Thyroid gland (tissue), 4 donors: ENCODE data around the gene ADCYAP1. TPM values are rescaled to one million over a fixed set of nuclear protein-coding genes. Genes with fewer than 3 reads are reported as not detected.

Experiments
- DNase-seq, 2 donors: peaks; one replicate each; pipeline ENCODE4 v3.0.0-alpha.2; 2019
- H3K27ac ChIP-seq, 3 donors: fragments of 200-600 bp; sonication (generic); 1 replicate in 2 of 3; 2 replicates in 1 of 3; pipeline ENCODE4 v1.5.1; 2016 to 2019; ENCODE audit warnings: mild to moderate bottlenecking in 1 of 3, moderate library complexity in 1 of 3
- H3K27me3 ChIP-seq: fragments of 200-600 bp; sonication (generic); one replicate; pipeline ENCODE4 v1.5.1; 2019
- H3K36me3 ChIP-seq, 2 donors: fragments of 200-600 bp; sonication (generic); one replicate each; pipeline ENCODE4 v1.5.1; 2016 to 2019
- H3K4me1 ChIP-seq, 2 donors: fragments of 200-600 bp; sonication (generic); one replicate each; pipeline ENCODE4 v1.5.1; 2017 to 2019
- H3K4me3 ChIP-seq, 3 donors: fragments of 200-600 bp; sonication (generic); replicated peaks in 1 of 3; 1 replicate in 2 of 3; 2 replicates in 1 of 3; pipeline ENCODE4 v1.5.1; 2016; ENCODE audit warnings: mild to moderate bottlenecking in 1 of 3
- H3K9me3 ChIP-seq: fragments of 200-600 bp; sonication (generic); one replicate; pipeline ENCODE4 v1.5.1; 2017
- POLR2A ChIP-seq, 2 donors: fragments of 450-650 bp; IDR thresholded peaks; one replicate each; pipeline ENCODE4 v1.6.1; 2017; ENCODE audit warnings: antibody characterized with exemption in 2 of 2, mild to moderate bottlenecking in 2 of 2, moderate library complexity in 1 of 2
- WGBS, 2 donors: methylation state at CpG; one replicate each; pipeline ENCODE4 v1.1.5; 2017; 5-methylcytosine and 5-hydroxymethylcytosine counted together
- intact Hi-C: fragments of 100-400 bp; cut with DNase I; formaldehyde crosslinking; loops from one replicate; pipeline ENCODE4 v1.15.1; 2023
- total RNA-seq, 4 donors: library from RNA; depleted of rRNA; stranded (reverse); fragments of >200 nt; gene quantifications; one replicate each; pipeline ENCODE4 v1.2.3, GENCODE V29; 2016
- TF ChIP-seq, protein P1 (sequence below), 6 experiments: fragments of 200-600 bp in 3 of 6; fragments of 450-650 bp in 3 of 6; sonication (generic) in 3 of 6; IDR thresholded peaks; one replicate each; pipeline ENCODE4 v1.5.1; 2016 to 2019; ENCODE audit warnings: antibody characterized with exemption in 6 of 6, mild to moderate bottlenecking in 2 of 6, inconsistent platforms in 1 of 6, moderate library complexity in 1 of 6

Gene ADCYAP1
- total RNA-seq, 4 donors from 2014 or later: 0.13 to 0.75 (median 0.20) TPM; not detected in 1

DNA sequence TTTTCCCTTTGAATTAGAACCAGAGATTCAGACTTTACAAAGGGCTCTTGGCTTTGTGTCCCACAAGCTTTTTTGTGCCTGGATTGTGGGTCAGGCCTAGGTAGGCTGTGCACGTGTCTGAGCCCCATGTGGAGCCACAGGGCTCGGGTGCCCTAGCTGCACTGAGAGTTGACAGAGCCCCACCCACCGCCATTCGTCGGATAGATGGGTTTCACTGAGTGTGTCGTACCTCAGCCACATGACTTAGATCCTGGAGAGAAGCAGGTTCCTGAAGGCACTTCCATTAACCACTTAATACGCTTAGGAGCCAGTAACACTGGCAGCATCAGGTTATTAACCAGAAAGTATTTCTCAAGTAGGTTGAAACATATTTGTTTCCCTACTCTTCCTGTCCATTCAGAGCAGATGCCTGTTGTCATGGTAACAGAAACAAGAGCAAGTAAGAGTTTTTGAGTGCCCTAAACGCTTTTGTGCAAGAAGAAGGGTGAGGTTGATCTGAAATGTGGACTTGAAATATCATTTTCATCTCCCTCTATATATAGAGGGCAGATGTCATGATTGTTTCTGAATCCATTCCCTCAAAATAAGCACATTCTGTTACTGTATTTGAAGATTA, 30.0 kb downstream of the ADCYAP1 start:
- no peaks in the 10 kb centered on the region for H3K36me3 ChIP-seq
- no peak overlapping the region for H3K27ac ChIP-seq
- H3K4me1 ChIP-seq: no peaks in the 10 kb centered on the region
- no peaks in the 10 kb centered on the region for H3K9me3 ChIP-seq
- no peak for DNase-seq
- TF ChIP-seq, protein P1, sequence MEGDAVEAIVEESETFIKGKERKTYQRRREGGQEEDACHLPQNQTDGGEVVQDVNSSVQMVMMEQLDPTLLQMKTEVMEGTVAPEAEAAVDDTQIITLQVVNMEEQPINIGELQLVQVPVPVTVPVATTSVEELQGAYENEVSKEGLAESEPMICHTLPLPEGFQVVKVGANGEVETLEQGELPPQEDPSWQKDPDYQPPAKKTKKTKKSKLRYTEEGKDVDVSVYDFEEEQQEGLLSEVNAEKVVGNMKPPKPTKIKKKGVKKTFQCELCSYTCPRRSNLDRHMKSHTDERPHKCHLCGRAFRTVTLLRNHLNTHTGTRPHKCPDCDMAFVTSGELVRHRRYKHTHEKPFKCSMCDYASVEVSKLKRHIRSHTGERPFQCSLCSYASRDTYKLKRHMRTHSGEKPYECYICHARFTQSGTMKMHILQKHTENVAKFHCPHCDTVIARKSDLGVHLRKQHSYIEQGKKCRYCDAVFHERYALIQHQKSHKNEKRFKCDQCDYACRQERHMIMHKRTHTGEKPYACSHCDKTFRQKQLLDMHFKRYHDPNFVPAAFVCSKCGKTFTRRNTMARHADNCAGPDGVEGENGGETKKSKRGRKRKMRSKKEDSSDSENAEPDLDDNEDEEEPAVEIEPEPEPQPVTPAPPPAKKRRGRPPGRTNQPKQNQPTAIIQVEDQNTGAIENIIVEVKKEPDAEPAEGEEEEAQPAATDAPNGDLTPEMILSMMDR (IDR thresholded peaks at IDR 0.05): no peak
- WGBS, 2 donors: 46 to 49% methylated on average over 5 to 8 of the region's 8 CpGs
- no peaks in the 10 kb centered on the region for H3K27me3 ChIP-seq
- no peak overlapping the region for H3K4me3 ChIP-seq
- intact Hi-C loops: no loop called here

DNA sequence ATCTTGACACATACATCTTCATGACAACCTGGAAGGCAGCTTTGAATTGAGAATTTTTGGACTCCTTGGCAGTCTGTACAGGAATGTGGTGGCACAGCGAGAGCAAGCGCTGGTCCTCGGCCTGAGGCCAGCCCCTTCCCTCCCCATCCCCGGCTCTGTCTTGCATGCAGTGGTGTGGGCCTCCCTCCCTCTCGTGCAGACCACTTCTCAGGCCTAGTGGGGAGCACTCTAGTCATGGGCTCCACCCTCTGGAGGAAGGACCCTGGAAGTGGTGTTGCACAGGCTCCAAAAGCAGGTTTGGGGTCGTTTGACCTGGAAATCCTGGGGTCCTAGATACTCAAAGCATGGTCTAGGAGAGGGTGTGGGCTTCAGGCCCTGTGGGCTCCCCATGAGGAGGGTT, 32.3 kb downstream of the ADCYAP1 start:
- H3K36me3 ChIP-seq: no peaks in the 10 kb centered on the region
- no peaks in the 10 kb centered on the region for H3K4me1 ChIP-seq
- H3K27ac ChIP-seq: no peak overlapping the region
- WGBS, 2 donors: 66 to 88% methylated on average over 4 to 6 of the region's 6 CpGs
- H3K9me3 ChIP-seq: no peaks in the 10 kb centered on the region
- no peaks in the 10 kb centered on the region for H3K27me3 ChIP-seq
- no peak for DNase-seq
- intact Hi-C loops: no loop called here
- H3K4me3 ChIP-seq: no peak overlapping the region
- TF ChIP-seq POLR2A (IDR thresholded peaks at IDR 0.05): no peak
- TF ChIP-seq, protein P1 (IDR thresholded peaks at IDR 0.05): no peak

DNA sequence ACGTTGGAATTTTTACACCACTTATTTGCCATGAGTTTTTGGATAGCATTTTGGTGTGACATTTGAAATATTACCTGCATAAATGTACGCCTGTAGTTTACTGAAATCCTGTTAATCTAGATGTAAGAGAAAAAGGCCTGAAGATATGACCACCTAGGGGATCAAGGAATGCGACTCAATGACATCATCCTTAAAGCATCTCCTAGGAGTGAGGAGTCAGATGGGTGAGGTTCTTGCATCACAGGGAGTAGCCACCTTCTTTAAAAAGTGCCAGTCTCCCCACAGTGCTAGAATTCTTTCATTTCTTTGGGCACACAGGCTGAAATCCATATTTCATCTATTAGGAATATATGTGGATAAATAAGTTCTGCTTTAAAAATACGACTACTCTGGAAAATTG, 34.5 kb downstream of the ADCYAP1 start:
- H3K27ac ChIP-seq: no peak overlapping the region
- no peaks in the 10 kb centered on the region for H3K9me3 ChIP-seq
- intact Hi-C loops: no loop called here
- no peak overlapping the region for H3K4me3 ChIP-seq
- 52 to 73% methylated on average over 4 of the region's 4 CpGs for WGBS, 2 donors
- no peaks in the 10 kb centered on the region for H3K36me3 ChIP-seq
- DNase-seq: no peak
- TF ChIP-seq, protein P1 (IDR thresholded peaks at IDR 0.05): no peak
- no peak for TF ChIP-seq POLR2A (IDR thresholded peaks at IDR 0.05)
- no peaks in the 10 kb centered on the region for H3K27me3 ChIP-seq
- no peaks in the 10 kb centered on the region for H3K4me1 ChIP-seq

DNA sequence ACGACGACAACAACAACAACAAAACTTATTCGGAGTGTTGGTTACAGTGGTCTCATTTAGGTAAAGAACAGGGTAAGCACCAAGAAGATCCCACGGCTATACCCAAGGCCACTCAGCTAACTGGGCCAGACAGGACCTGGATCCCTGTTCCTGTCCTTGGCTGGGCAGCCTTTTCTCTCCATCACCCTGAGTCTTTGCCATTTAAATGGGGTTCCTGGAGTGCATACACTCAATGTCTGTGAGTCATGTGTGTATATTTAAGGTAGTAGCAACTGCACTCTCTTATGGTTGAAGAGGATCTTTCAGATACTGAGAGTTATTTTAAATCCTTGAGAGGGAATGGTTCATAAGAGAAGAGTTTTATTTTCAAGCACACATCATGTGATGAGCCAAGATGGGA, 35.3 kb downstream of the ADCYAP1 start:
- H3K4me1 ChIP-seq: no peaks in the 10 kb centered on the region
- no peaks in the 10 kb centered on the region for H3K36me3 ChIP-seq
- H3K4me3 ChIP-seq: no peak overlapping the region
- no peaks in the 10 kb centered on the region for H3K27me3 ChIP-seq
- no peaks in the 10 kb centered on the region for H3K9me3 ChIP-seq
- no peak for DNase-seq
- TF ChIP-seq POLR2A (IDR thresholded peaks at IDR 0.05): no peak
- TF ChIP-seq, protein P1 (IDR thresholded peaks at IDR 0.05): no peak
- H3K27ac ChIP-seq: no peak overlapping the region
- intact Hi-C loops: no loop called here
- 59 to 73% methylated on average over 4 of the region's 4 CpGs for WGBS, 2 donors

DNA sequence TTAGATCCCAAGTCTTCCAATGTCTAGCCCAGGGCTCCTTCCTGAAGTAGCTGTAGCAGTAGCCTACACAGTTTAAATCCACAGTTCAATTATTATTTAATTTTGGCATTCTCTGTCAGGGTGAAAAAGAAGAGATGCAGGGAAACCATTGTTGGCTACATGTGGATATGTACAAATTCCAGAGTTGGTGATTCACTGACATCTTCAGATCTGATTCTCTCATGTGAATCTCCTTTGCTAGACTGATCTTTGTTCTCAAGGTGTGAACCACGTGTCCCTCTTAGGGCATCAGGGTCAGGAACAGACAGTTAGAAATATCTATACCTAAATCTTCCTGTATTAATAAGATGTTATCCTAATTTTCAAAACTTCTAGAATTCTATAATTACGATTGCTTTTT, 36.7 kb downstream of the ADCYAP1 start:
- Histone ChIP-seq H3K4me1 (no peaks in the 10 kb centered on the region), H3K27me3 (no peaks in the 10 kb centered on the region), H3K27ac (no peak overlapping the region), H3K4me3 (no peak overlapping the region), H3K36me3 (no peaks in the 10 kb centered on the region), H3K9me3 (no peaks in the 10 kb centered on the region)
- 79 to 86% methylated on average over 2 of the region's 2 CpGs for WGBS, 2 donors
- TF ChIP-seq, protein P1 (IDR thresholded peaks at IDR 0.05): no peak
- TF ChIP-seq POLR2A (IDR thresholded peaks at IDR 0.05): no peak
- intact Hi-C loops: no loop called here
- no peak for DNase-seq
